Mucosa of descending colon (tissue), 3 donors: ENCODE results near the gene DCP2. TPM values are rescaled to one million over a fixed set of nuclear protein-coding genes. Genes with fewer than 3 reads are reported as not detected.

Experiments used
- ATAC-seq: fragments of 200-7000 bp; cut with Tn5 transposase; one replicate; pipeline ENCODE4 v1.9.1; 2020; ENCODE audit warnings: mild to moderate bottlenecking, moderate library complexity
- DNase-seq, 3 donors: peaks; one replicate each; pipeline ENCODE4 v3.0.0-alpha.2; 2020
- H3K36me3 ChIP-seq: fragments of 200-600 bp; one replicate; pipeline ENCODE4 v1.8.0; 2021; ENCODE audit warnings: low read depth, mild to moderate bottlenecking
- H3K4me1 ChIP-seq: fragments of 200-600 bp; one replicate; pipeline ENCODE4 v1.8.0; 2021; ENCODE audit warnings: low read depth, mild to moderate bottlenecking
- H3K4me3 ChIP-seq: fragments of 200-600 bp; one replicate; pipeline ENCODE4 v1.8.0; 2021; ENCODE audit warnings: mild to moderate bottlenecking
- H3K9me3 ChIP-seq: fragments of 200-600 bp; one replicate; pipeline ENCODE4 v1.8.0; 2021; ENCODE audit warnings: mild to moderate bottlenecking
- CTCF ChIP-seq: fragments of 200-600 bp; IDR thresholded peaks from one replicate; pipeline ENCODE4 v1.8.0; 2022; ENCODE audit warnings: antibody characterized with exemption, mild to moderate bottlenecking
- intact Hi-C, 2 donors: fragments of 100-400 bp; cut with DNase I in 1 of 2; cut with micrococcal nuclease in 1 of 2; formaldehyde crosslinking; loops; one replicate each; pipeline versions ENCODE4 v1.11.0 to v1.11.1; 2022; cut with DNase I, micrococcal nuclease
- long read RNA-seq, 2 donors: library from polyadenylated mRNA; unstranded; transcript quantifications; one replicate each; pipeline ENCODE4 v2.0.0, GENCODE V29; 2019 to 2021
- total RNA-seq, 3 donors: library from RNA; stranded (reverse); fragmentation: NEBNext Ultra II Directional in 2 of 3; extraction: Animal tissue kit (Norgen Biotek cat#: 25700) in 2 of 3; gene quantifications; one replicate each; pipeline versions ENCODE4 v1.2.1 to v1.2.4, GENCODE V29; 2021 to 2023
- donor health status: DM: no; HTN: no; CAD: no; lungs with moderate emphysema.
- donor health status: DM: no; HTN: no; CAD: no.
- donor health status: DM: no; HTN: yes; CAD: no.

DCP2 gene
- 10 to 100 TPM; 29.3 to 36.4 (median 35.4) TPM for total RNA-seq
- long read RNA-seq, donor 1, full-length matches to known transcripts: 4 of 6 reads
- long read RNA-seq, donor 1, partial matches to known transcripts: 0 of 6 reads
- long read RNA-seq, donor 1, other reads (novel, unspliced or antisense): 2 of 6 reads
- long read RNA-seq, donor 2, partial matches to known transcripts: 3 of 6 reads
- long read RNA-seq, donor 2, other reads (novel, unspliced or antisense): 0 of 6 reads

- Histone ChIP-seq H3K4me3 (peak within 1 kb of the TSS; percentile 65), H3K36me3 (no peaks in the 10 kb centered on the region), H3K4me1 (peaks cover 20% of the 10 kb centered on the region), H3K9me3 (no peaks in the 10 kb centered on the region)
- no peak for TF ChIP-seq CTCF
- ATAC-seq (peak; percentile 99), DNase-seq (peak; percentile 96)
- intact Hi-C loops: no loop called here
Observed at GRCh38 chr5:112976432-112977309, at the start of gene DCP2. TSS of gene DCP2 (plus strand) at chr5:112976798. CDS start at chr5:112976934, 136 bp downstream.

DNA sequence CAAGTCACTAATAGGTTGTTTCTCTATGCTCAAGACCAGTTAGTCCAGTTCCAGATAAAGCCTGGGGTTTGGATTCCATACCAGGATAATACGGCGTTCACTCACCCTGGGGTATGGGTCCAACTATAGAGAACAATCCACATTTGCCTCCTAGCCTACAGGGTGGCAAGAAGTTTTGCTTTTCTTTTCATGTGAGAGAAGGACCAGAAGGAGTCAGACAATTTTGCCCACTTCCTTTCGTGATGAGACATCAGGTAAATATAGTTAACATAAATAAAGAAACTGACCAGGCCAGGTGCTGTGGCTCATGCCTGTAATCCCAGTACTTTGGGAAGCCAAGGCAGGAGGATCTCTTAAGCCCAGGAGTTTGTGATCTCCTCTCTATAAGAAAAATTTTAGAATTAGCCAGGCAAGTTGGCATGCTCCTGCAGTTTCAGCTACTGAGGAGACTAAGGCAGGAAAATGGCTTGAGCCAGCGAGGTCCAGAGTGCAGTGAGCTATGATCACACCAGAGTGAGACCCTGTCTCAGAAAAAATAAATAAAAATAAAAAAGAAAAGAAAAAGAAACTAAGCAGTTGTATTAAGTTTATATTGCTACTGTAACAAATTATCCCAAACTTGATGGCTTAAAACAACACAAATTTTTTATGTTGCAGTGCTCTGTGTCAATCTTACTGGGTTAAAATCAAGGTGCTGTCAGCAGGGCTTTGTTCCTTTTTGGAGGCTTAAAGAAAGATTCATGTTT is 47.1 kb upstream of the DCP2 start:
- no peak overlapping the region for H3K4me3 ChIP-seq
- no peaks in the 10 kb centered on the region for H3K9me3 ChIP-seq
- TF ChIP-seq CTCF: no peak
- no peaks in the 10 kb centered on the region for H3K36me3 ChIP-seq
- ATAC-seq (peak; percentile 55), DNase-seq (no peak)
- intact Hi-C loops: no loop called here
- H3K4me1 ChIP-seq: no peaks in the 10 kb centered on the region

DNA sequence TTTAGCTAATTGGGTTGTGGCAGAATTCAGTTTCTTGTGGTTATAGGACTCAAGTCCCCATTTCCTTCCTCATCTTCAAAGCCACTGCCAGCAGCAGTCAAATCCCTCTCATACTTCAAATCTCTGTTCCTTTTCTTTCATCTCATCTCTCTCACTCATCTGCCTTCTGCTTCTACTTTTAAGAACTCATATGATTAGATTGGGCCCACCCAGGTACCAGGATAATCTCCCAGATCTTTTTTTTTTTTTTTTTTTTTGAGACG is 46.6 kb upstream of the DCP2 start:
- intact Hi-C loops: no loop called here
- Histone ChIP-seq H3K36me3 (no peaks in the 10 kb centered on the region), H3K4me3 (no peak overlapping the region), H3K4me1 (no peaks in the 10 kb centered on the region), H3K9me3 (no peaks in the 10 kb centered on the region)
- TF ChIP-seq CTCF: no peak
- peak; percentile 66 for ATAC-seq
- no peak for DNase-seq

GRCh38 chr5:112931473-112931872 is 45.1 kb upstream of the DCP2 start:
- Histone ChIP-seq H3K4me3 (no peak overlapping the region), H3K36me3 (no peaks in the 10 kb centered on the region), H3K9me3 (no peaks in the 10 kb centered on the region), H3K4me1 (no peaks in the 10 kb centered on the region)
- DNase-seq: no peak
- no peak for TF ChIP-seq CTCF
- intact Hi-C loops: no loop called here
- ATAC-seq: no peak

DNA sequence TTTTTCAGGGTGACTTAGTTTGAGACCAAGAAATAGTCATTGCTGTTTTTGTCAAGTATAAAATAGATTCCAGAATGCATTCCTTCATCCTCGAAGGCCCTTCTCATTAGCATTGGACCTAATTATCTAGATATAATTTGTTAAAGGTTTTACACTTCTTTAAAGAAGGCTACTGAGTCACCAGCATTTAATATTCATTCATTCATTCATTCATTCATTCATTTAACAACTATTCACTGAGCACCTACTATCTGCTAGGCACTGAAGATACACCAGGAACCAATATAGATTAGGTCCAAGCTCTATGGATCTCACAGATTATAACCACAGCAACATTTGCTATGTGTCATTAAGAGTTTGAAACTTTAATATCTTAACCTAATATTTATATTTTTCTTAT is 43.5 kb upstream of the DCP2 start:
- DNase-seq: no peak
- ATAC-seq: no peak
- intact Hi-C loops: no loop called here
- Histone ChIP-seq H3K9me3 (no peaks in the 10 kb centered on the region), H3K4me1 (no peaks in the 10 kb centered on the region), H3K36me3 (no peaks in the 10 kb centered on the region), H3K4me3 (no peak overlapping the region)
- TF ChIP-seq CTCF: no peak
